Stomach (tissue), 9 donors: ENCODE results near the gene INF2. TPM values are rescaled to one million over a fixed set of nuclear protein-coding genes. Genes with fewer than 3 reads are reported as not detected.

Experiments
- DNase-seq, 2 donors: peaks; one replicate each; pipeline versions ENCODE4 v3.0.0 to v3.0.0-alpha.2; 2013 to 2019
- H3K27ac ChIP-seq, 5 donors: fragments of 200-600 bp in 4 of 5; sonication (generic) in 4 of 5; one replicate each; pipeline ENCODE4 v1.5.1; 2013 to 2019; ENCODE audit warnings: mild to moderate bottlenecking in 1 of 5, moderate library complexity in 1 of 5
- H3K27me3 ChIP-seq, 3 donors: fragments of 200-600 bp; sonication (generic); one replicate each; pipeline ENCODE4 v1.5.1; 2017 to 2019; ENCODE audit warnings: mixed run types in 1 of 3
- H3K36me3 ChIP-seq, 4 donors: fragments of 200-600 bp; sonication (generic); 1 replicate in 3 of 4; 2 replicates in 1 of 4; pipeline ENCODE4 v1.5.1; 2016 to 2019
- H3K4me1 ChIP-seq, 4 donors: fragments of 200-600 bp; sonication (generic); one replicate each; pipeline ENCODE4 v1.5.1; 2016 to 2019
- H3K4me3 ChIP-seq, 4 donors: fragments of 200-600 bp; sonication (generic) in 3 of 4; one replicate each; pipeline ENCODE4 v1.5.1; 2016 to 2019; ENCODE audit warnings: mild to moderate bottlenecking in 1 of 4
- H3K9me3 ChIP-seq, 4 donors: fragments of 200-600 bp; sonication (generic); one replicate each; pipeline ENCODE4 v1.5.1; 2016 to 2019
- CTCF ChIP-seq, 7 experiments: fragments of 450-650 bp in 4 of 7; fragments of 200-600 bp in 3 of 7; sonication (generic) in 3 of 7; IDR thresholded peaks; one replicate each; pipeline ENCODE4 v1.5.1; 2016 to 2019; ENCODE audit warnings: antibody characterized with exemption in 7 of 7, control low read depth in 2 of 7, mild to moderate bottlenecking in 1 of 7
- EP300 ChIP-seq: sonication (generic); formaldehyde crosslinking; IDR thresholded peaks from one replicate; pipeline ENCODE4 v1.6.1; 2017; ENCODE audit warnings: antibody characterized with exemption
- POLR2A ChIP-seq, 4 donors: fragments of 450-650 bp; IDR thresholded peaks; one replicate each; pipeline ENCODE4 v1.6.1; 2016; ENCODE audit warnings: antibody characterized with exemption in 4 of 4, control low read depth in 2 of 4, mild to moderate bottlenecking in 1 of 4, moderate library complexity in 1 of 4
- POLR2AphosphoS5 ChIP-seq, 3 donors: sonication (generic); formaldehyde crosslinking; IDR thresholded peaks; one replicate each; pipeline ENCODE4 v1.6.1; 2016; ENCODE audit warnings: antibody characterized with exemption in 3 of 3
- WGBS, 5 donors: extraction: QIAGEN DNeasy Blood & Tissue Kit in 3 of 5; methylation state at CpG; one replicate each; pipeline versions ENCODE4 v1.1.5 to v1.1.7; 2013 to 2018; 5-methylcytosine and 5-hydroxymethylcytosine counted together
- intact Hi-C: fragments of 100-400 bp; cut with DNase I; formaldehyde crosslinking; loops from one replicate; pipeline ENCODE4 v1.15.1; 2023; ENCODE audit warnings: low total_unique reads
- polyA plus RNA-seq, 3 donors: library from polyadenylated mRNA; stranded (reverse); fragments of 200-250 nt; gene quantifications; one replicate each; pipeline ENCODE4 v1.2.3, GENCODE V29; 2013
- small RNA-seq, 4 donors: library from RNA; depleted of rRNA; stranded (forward); fragments of <200 nt; gene quantifications; one replicate each; pipeline ENCODE3, GENCODE V24; 2016
- total RNA-seq, 5 donors: library from RNA; depleted of rRNA; stranded (reverse); fragments of >200 nt; gene quantifications; one replicate each; pipeline versions ENCODE4 v1.1.0 to v1.2.3, GENCODE V29; 2014 to 2016
- donor health status: healthy with polysubstance abuse.
- donor health status: Bipolar disorder and iron deficiency.
- donor health status: healthy.

Gene INF2
- total and polyA plus RNA-seq, 8 donors = 45.9 to 385 (median 146) TPM

GRCh38 chr14:104769324-104770071 lies 80.1 kb downstream of the INF2 start:
- Histone ChIP-seq H3K27ac (peak overlapping the region in 2 of 5 donors; percentile 53), H3K4me3 (no peak overlapping the region), H3K9me3 (peaks cover 0 to 4% (median 0%) of the 10 kb centered on the region in 4 donors), H3K4me1 (peaks cover 16 to 42% (median 32%) of the 10 kb centered on the region in 4 donors), H3K36me3 (peaks cover 23 to 53% (median 51%) of the 10 kb centered on the region in 4 donors), H3K27me3 (no peaks in the 10 kb centered on the region)
- TF ChIP-seq POLR2A (IDR thresholded peaks at IDR 0.05) (no peak), POLR2AphosphoS5 (IDR thresholded peaks at IDR 0.05) (no peak), CTCF (IDR thresholded peaks at IDR 0.05) (no peak), EP300 (no peak)
- DNase-seq = no peak
- intact Hi-C loops = loop anchor here (10.0 kb wide), 1 partner anchor 55 kb away; no protein-coding TSS in a partner anchor
- 78 to 81% (median 80%) methylated on average over 18 of the region's 18 CpGs for WGBS, 5 donors

- no peak overlapping the region for H3K27ac ChIP-seq
- intact Hi-C loops = loop anchor here (10.0 kb wide), 1 partner anchor 55 kb away; no protein-coding TSS in a partner anchor
- WGBS, 5 donors = 74 to 81% (median 77%) methylated on average over 24 of the region's 24 CpGs
- H3K27me3 ChIP-seq = no peaks in the 10 kb centered on the region
- H3K4me3 ChIP-seq = no peak overlapping the region
- peaks cover 23 to 59% (median 57%) of the 10 kb centered on the region in 4 donors for H3K36me3 ChIP-seq
- no peak for TF ChIP-seq POLR2A (IDR thresholded peaks at IDR 0.05)
- TF ChIP-seq EP300 = no peak
- H3K9me3 ChIP-seq = peaks cover 0 to 4% (median 0%) of the 10 kb centered on the region in 4 donors
- no peak for DNase-seq
- peaks cover 22 to 48% (median 38%) of the 10 kb centered on the region in 4 donors for H3K4me1 ChIP-seq
Measured at GRCh38 chr14:104770072-104770579, 80.7 kb downstream of the INF2 start.

GRCh38 chr14:104770851-104771272 lies 81.4 kb downstream of the INF2 start:
- DNase-seq = no peak
- H3K27me3 ChIP-seq = no peaks in the 10 kb centered on the region
- intact Hi-C loops = loop anchor here (10.0 kb wide), 1 partner anchor 54 kb away; no protein-coding TSS in a partner anchor
- H3K4me3 ChIP-seq = no peak overlapping the region
- H3K9me3 ChIP-seq = peaks cover 0 to 4% (median 0%) of the 10 kb centered on the region in 4 donors
- WGBS, 5 donors = 86 to 97% (median 94%) methylated on average over 5 of the region's 5 CpGs
- peaks cover 24 to 55% (median 44%) of the 10 kb centered on the region in 4 donors for H3K4me1 ChIP-seq
- H3K36me3 ChIP-seq = peaks cover 23 to 65% (median 63%) of the 10 kb centered on the region in 4 donors
- TF ChIP-seq POLR2A (IDR thresholded peaks at IDR 0.05) (no peak), CTCF (IDR thresholded peaks at IDR 0.05) (peak in 3 of 7 experiments; percentile 11 to 39 (median 13))
- no peak overlapping the region for H3K27ac ChIP-seq

GRCh38 chr14:104771374-104771773 lies 82.0 kb downstream of the INF2 start:
- WGBS, 5 donors = 94 to 100% (median 98%) methylated on average over 2 to 4 of the region's 4 CpGs; no CpG with 5 or more reads in 1 of the 5 donors
- intact Hi-C loops = loop anchor here (10.0 kb wide), 1 partner anchor 53 kb away; no protein-coding TSS in a partner anchor
- Histone ChIP-seq H3K4me1 (peaks cover 24 to 60% (median 47%) of the 10 kb centered on the region in 4 donors), H3K9me3 (peaks cover 0 to 4% (median 0%) of the 10 kb centered on the region in 4 donors), H3K36me3 (peaks cover 26 to 69% (median 66%) of the 10 kb centered on the region in 4 donors), H3K27ac (peak overlapping the region in 1 of 5 donors; percentile 46), H3K27me3 (no peaks in the 10 kb centered on the region), H3K4me3 (no peak overlapping the region)
- TF ChIP-seq CTCF (IDR thresholded peaks at IDR 0.05) = no peak
- TF ChIP-seq POLR2A (IDR thresholded peaks at IDR 0.05) = no peak
- DNase-seq = no peak

Small RNAs within 50 kb of the gene (small RNA-seq; reads per million reads assigned to genes)
- 0 to 0.53 (median 0) reads per million in 4 donors for gene MIR4710

Other genes with a start within 250 kb of the INF2 start
- 1 to 10 TPM in 2 of 5 donors, under 1 TPM in 2, not detected in 1; 0.37 to 3.8 (median 1.4) TPM for gene C14orf180, start 109.9 kb upstream of the INF2 start, total RNA-seq
- gene C14orf180, start 109.9 kb upstream of the INF2 start, polyA plus RNA-seq = under 1 TPM; 0.31 to 0.75 (median 0.40) TPM
- gene TMEM179, start 84.8 kb upstream of the INF2 start, total RNA-seq = 1 to 10 TPM in 1 of 5 donors, under 1 TPM in 2, not detected in 2; 0.58 to 4.6 (median 0.92) TPM
- 1 to 10 TPM in 1 of 3 donors, under 1 TPM in 1, not detected in 1; 0.87 to 1.4 TPM for gene TMEM179, start 84.8 kb upstream of the INF2 start, polyA plus RNA-seq
- gene ADSS1, start 34.6 kb downstream of the INF2 start, total RNA-seq = 10 to 100 TPM in 1 of 5 donors, 1 to 10 TPM in 3, not detected in 1; 7.0 to 59.4 (median 7.6) TPM
- 10 to 100 TPM; 12.3 to 16.7 (median 14.5) TPM for gene ADSS1, start 34.6 kb downstream of the INF2 start, polyA plus RNA-seq
- gene SIVA1, start 63.5 kb downstream of the INF2 start, total RNA-seq = 100 to 1,000 TPM in 4 of 5 donors, 10 to 100 TPM in 1; 73.3 to 366 (median 252) TPM
- gene SIVA1, start 63.5 kb downstream of the INF2 start, polyA plus RNA-seq = 100 to 1,000 TPM; 200 to 247 (median 213) TPM
- gene AKT1, start 106.1 kb downstream of the INF2 start, total RNA-seq = 100 to 1,000 TPM in 4 of 5 donors, 10 to 100 TPM in 1; 85.2 to 292 (median 119) TPM
- 100 to 1,000 TPM; 100 to 123 (median 107) TPM for gene AKT1, start 106.1 kb downstream of the INF2 start, polyA plus RNA-seq
- 10 to 100 TPM in 3 of 5 donors, 1 to 10 TPM in 2; 4.7 to 59.7 (median 13.2) TPM for gene ZBTB42, start 111.5 kb downstream of the INF2 start, total RNA-seq
- 1 to 10 TPM; 4.6 to 7.9 (median 5.5) TPM for gene ZBTB42, start 111.5 kb downstream of the INF2 start, polyA plus RNA-seq
- gene CEP170B, start 175.7 kb downstream of the INF2 start, total RNA-seq = 100 to 1,000 TPM in 1 of 5 donors, 10 to 100 TPM in 4; 12.7 to 483 (median 46.1) TPM
- 10 to 100 TPM in 2 of 3 donors, 1 to 10 TPM in 1; 9.6 to 15.4 (median 13.2) TPM for gene CEP170B, start 175.7 kb downstream of the INF2 start, polyA plus RNA-seq
- gene PLD4, start 235.3 kb downstream of the INF2 start, total RNA-seq = 1 to 10 TPM in 1 of 5 donors, under 1 TPM in 1, not detected in 3; 0.14 to 2.6 TPM
- gene PLD4, start 235.3 kb downstream of the INF2 start, polyA plus RNA-seq = 1 to 10 TPM in 1 of 3 donors, under 1 TPM in 1, not detected in 1; 0.70 to 1.7 TPM